ENCODE results near the gene TMEM135.

Gene TMEM135

GRCh38 chr11:87317441-87317840, 279.7 kb downstream of the TMEM135 start:
- no peak for DNase-seq

GRCh38 chr11:87320123-87320522, 282.4 kb downstream of the TMEM135 start:
- DNase-seq = no peak

GRCh38 chr11:87322568-87322967, 284.8 kb downstream of the TMEM135 start:
- DNase-seq = no peak

- no peak for DNase-seq
Measured at GRCh38 chr11:87323899-87324298, 286.2 kb downstream of the TMEM135 start.

GRCh38 chr11:87324817-87325489, 287.2 kb downstream of the TMEM135 start:
- DNase-seq = no peak

GRCh38 chr11:87325490-87325872, 287.7 kb downstream of the TMEM135 start:
- DNase-seq = no peak

GRCh38 chr11:87326594-87326993, 288.9 kb downstream of the TMEM135 start:
- no peak for DNase-seq

GRCh38 chr11:87329172-87329571, 291.4 kb downstream of the TMEM135 start:
- DNase-seq = no peak

GRCh38 chr11:87330187-87330601, 292.5 kb downstream of the TMEM135 start:
- DNase-seq = no peak

GRCh38 chr11:87331273-87331672, 293.5 kb downstream of the TMEM135 start:
- no peak for DNase-seq

GRCh38 chr11:87338046-87338639, 300.4 kb downstream of the TMEM135 start:
- DNase-seq = no peak

GRCh38 chr11:87339416-87339815, 301.7 kb downstream of the TMEM135 start:
- DNase-seq = no peak

GRCh38 chr11:87347441-87347840, 309.7 kb downstream of the TMEM135 start:
- no peak for DNase-seq

GRCh38 chr11:87347854-87348253, 310.1 kb downstream of the TMEM135 start:
- no peak for DNase-seq

- no peak for DNase-seq
Measured at GRCh38 chr11:87351676-87352075, 313.9 kb downstream of the TMEM135 start.

GRCh38 chr11:87352759-87353707, 315.3 kb downstream of the TMEM135 start:
- DNase-seq = no peak

GRCh38 chr11:87353771-87354345, 316.1 kb downstream of the TMEM135 start:
- no peak for DNase-seq

- no peak for DNase-seq
Measured at GRCh38 chr11:87355596-87355995, 317.9 kb downstream of the TMEM135 start.

GRCh38 chr11:87356428-87356827, 318.7 kb downstream of the TMEM135 start:
- DNase-seq = no peak

- no peak for DNase-seq
Measured at GRCh38 chr11:87358461-87358860, 320.7 kb downstream of the TMEM135 start.

- no peak for DNase-seq
Measured at GRCh38 chr11:87359401-87359800, 321.7 kb downstream of the TMEM135 start.

- no peak for DNase-seq
Measured at GRCh38 chr11:87361891-87362290, 324.2 kb downstream of the TMEM135 start.

- DNase-seq = no peak
Measured at GRCh38 chr11:87366346-87366745, 328.6 kb downstream of the TMEM135 start.
